ENCODE data around the gene TMEM178B. TPM values are rescaled to one million over a fixed set of nuclear protein-coding genes. Genes with fewer than 3 reads are reported as not detected.

The TMEM178B gene
- total RNA-seq, 6 experiments from 2014 or later = under 0.01 to 0.53 (median 0.13) TPM; not detected in 2

- H3K4me3 ChIP-seq = no peak overlapping the region
- H3K27me3 ChIP-seq = no peaks in the 10 kb centered on the region
- WGBS (ENCODE audit: insufficient coverage, low coverage, low lambda C conversion rate, missing lambda C conversion rate) = 47% methylated on average over 2 of the region's 2 CpGs
- H3K27ac ChIP-seq = no peak overlapping the region
- no peak for TF ChIP-seq POLR2A (IDR thresholded peaks at IDR 0.05)
- TF ChIP-seq, protein P1, sequence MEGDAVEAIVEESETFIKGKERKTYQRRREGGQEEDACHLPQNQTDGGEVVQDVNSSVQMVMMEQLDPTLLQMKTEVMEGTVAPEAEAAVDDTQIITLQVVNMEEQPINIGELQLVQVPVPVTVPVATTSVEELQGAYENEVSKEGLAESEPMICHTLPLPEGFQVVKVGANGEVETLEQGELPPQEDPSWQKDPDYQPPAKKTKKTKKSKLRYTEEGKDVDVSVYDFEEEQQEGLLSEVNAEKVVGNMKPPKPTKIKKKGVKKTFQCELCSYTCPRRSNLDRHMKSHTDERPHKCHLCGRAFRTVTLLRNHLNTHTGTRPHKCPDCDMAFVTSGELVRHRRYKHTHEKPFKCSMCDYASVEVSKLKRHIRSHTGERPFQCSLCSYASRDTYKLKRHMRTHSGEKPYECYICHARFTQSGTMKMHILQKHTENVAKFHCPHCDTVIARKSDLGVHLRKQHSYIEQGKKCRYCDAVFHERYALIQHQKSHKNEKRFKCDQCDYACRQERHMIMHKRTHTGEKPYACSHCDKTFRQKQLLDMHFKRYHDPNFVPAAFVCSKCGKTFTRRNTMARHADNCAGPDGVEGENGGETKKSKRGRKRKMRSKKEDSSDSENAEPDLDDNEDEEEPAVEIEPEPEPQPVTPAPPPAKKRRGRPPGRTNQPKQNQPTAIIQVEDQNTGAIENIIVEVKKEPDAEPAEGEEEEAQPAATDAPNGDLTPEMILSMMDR (IDR thresholded peaks at IDR 0.05) = no peak
- H3K4me1 ChIP-seq = no peaks in the 10 kb centered on the region
- intact Hi-C loops (cut with DNase I) = no loop called here
- DNase-seq (no peak), ATAC-seq (no peak)
- no peaks in the 10 kb centered on the region for H3K36me3 ChIP-seq
- no peaks in the 10 kb centered on the region for H3K9me3 ChIP-seq
Observed at GRCh38 chr7:141312828-141313521, 239.1 kb downstream of the TMEM178B start.

- H3K36me3 ChIP-seq = no peaks in the 10 kb centered on the region
- no peak for TF ChIP-seq POLR2A (IDR thresholded peaks at IDR 0.05)
- TF ChIP-seq, protein P1 (IDR thresholded peaks at IDR 0.05) = no peak
- 66% methylated on average over 5 of the region's 5 CpGs for WGBS (ENCODE audit: insufficient coverage, low coverage, low lambda C conversion rate, missing lambda C conversion rate)
- intact Hi-C loops (cut with DNase I) = no loop called here
- no peaks in the 10 kb centered on the region for H3K9me3 ChIP-seq
- no peak overlapping the region for H3K27ac ChIP-seq
- no peak overlapping the region for H3K4me3 ChIP-seq
- no peak for ATAC-seq
- DNase-seq = no peak
- H3K27me3 ChIP-seq = no peaks in the 10 kb centered on the region
- H3K4me1 ChIP-seq = no peaks in the 10 kb centered on the region
Observed at GRCh38 chr7:141313896-141314295, 240.0 kb downstream of the TMEM178B start.

DNA sequence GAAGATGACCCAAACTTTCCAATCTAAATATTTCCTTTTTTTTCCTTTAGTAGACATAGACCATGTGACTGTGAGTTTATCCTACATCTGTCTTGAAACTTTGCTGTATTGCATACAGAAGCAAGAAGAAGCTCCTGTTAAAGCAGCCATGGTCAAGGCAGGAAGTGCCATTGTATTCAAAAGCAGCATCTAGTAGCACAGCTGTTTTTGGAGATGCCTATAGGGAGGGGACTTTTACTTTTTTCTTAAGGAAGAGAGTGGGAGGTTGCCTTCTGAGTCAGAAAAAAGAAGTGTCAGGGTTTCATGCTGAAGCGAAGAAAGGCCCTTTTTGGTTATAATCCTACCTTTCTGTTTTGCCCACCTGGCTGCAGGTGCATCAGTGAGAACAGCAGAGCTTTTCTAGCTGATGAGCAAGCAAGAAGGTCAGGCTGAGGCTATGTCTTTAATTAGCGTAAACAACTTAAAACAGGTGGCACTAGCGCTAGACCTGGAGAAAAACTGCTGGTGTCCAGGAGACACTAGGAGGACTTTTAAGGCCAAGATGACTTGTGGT is 243.2 kb downstream of the TMEM178B start:
- Histone ChIP-seq H3K4me3 (no peak overlapping the region), H3K27ac (no peak overlapping the region), H3K36me3 (no peaks in the 10 kb centered on the region), H3K4me1 (peaks cover 0 to 6% (median 0%) of the 10 kb centered on the region in 4 donors), H3K9me3 (no peaks in the 10 kb centered on the region), H3K27me3 (no peaks in the 10 kb centered on the region)
- no peak for DNase-seq
- TF ChIP-seq, protein P1 (IDR thresholded peaks at IDR 0.05) = no peak
- no peak for TF ChIP-seq POLR2A (IDR thresholded peaks at IDR 0.05)
- intact Hi-C loops (cut with DNase I) = no loop called here
- ATAC-seq = no peak
- 80% methylated on average over 3 of the region's 3 CpGs for WGBS (ENCODE audit: insufficient coverage, low coverage, low lambda C conversion rate, missing lambda C conversion rate)

GRCh38 chr7:141320287-141320686 is 246.4 kb downstream of the TMEM178B start:
- Histone ChIP-seq H3K27me3 (no peaks in the 10 kb centered on the region), H3K9me3 (no peaks in the 10 kb centered on the region), H3K36me3 (no peaks in the 10 kb centered on the region), H3K4me3 (no peak overlapping the region), H3K4me1 (peaks cover 0 to 13% (median 0%) of the 10 kb centered on the region in 4 donors), H3K27ac (no peak overlapping the region)
- 54% methylated on average over 2 of the region's 3 CpGs for WGBS (ENCODE audit: insufficient coverage, low coverage, low lambda C conversion rate, missing lambda C conversion rate)
- DNase-seq (no peak), ATAC-seq (peak in 2 of 4 donors; percentile 72 to 78)
- intact Hi-C loops (cut with DNase I) = no loop called here
- no peak for TF ChIP-seq POLR2A (IDR thresholded peaks at IDR 0.05)
- TF ChIP-seq, protein P1 (IDR thresholded peaks at IDR 0.05) = no peak

Data from right lobe of liver (tissue), 6 donors.